HFF-Myc (cell line): ENCODE results near the gene VPS39.

Experiments
- DNase-seq: peaks from one replicate; pipeline ENCODE4 v3.0.0-alpha.2; 2011; ENCODE audit warnings: low read depth; ENCODE audit errors: extremely low read depth
- H3K4me3 ChIP-seq: replicated peaks from 2 replicates; pipeline ENCODE4 v1.5.1; 2011; ENCODE audit warnings: low read depth, mild to moderate bottlenecking, control low read depth, low read length
- CTCF ChIP-seq: IDR thresholded peaks from 2 replicates; pipeline ENCODE4 v1.5.1; 2012; ENCODE audit warnings: mild to moderate bottlenecking, low read depth, low read length, control low read depth; ENCODE audit errors: missing control alignments

The VPS39 gene

DNA sequence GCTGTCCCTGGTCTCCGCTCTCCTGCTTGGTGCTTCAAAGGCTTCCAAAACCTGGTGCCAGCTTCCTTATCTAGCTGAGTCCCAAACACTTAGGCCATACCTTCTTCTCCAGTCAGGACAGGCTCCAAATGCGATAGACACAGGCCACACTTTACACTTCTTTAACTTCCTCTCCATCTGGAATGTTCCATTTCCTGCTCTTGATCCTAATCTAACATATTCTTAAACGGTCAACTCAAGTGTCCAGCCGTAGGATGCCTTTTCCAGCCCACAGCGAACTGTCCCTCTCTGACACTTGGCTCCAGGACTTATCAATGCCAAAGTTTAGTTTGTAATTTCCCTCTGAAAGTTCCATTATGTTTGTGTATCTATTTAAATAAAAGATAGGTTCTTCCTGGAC lies 32.4 kb downstream of the VPS39 start:
- TF ChIP-seq CTCF, result no peak
- no peak for DNase-seq

GRCh38 chr15:42172475-42172874 lies 35.6 kb downstream of the VPS39 start:
- no peak for DNase-seq
- TF ChIP-seq CTCF, result no peak
- no peak overlapping the region for H3K4me3 ChIP-seq

More for the DNA sequence above, 32.4 kb downstream of the VPS39 start:
- H3K4me3 ChIP-seq, result no peak overlapping the region

DNA sequence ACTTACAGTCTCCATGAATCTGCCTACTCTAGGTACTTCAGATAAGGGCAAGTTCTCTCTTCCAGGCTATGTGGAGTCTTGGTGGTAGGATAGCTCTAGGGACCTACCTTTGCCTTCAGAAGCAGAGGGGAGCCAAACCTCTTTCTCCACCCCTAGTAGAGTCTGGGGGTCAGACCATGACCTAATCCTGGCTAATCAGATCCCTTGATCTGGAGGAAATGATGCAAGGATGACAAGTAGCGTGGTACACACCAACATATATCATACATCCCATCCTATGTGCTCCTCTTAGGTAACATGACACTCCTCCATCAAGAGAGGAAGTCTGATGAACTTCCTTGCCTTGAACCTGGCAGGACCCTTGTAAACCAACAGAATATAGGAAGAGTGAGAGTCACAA lies 36.3 kb downstream of the VPS39 start:
- no peak for TF ChIP-seq CTCF
- no peak for DNase-seq
- H3K4me3 ChIP-seq, result no peak overlapping the region

DNA sequence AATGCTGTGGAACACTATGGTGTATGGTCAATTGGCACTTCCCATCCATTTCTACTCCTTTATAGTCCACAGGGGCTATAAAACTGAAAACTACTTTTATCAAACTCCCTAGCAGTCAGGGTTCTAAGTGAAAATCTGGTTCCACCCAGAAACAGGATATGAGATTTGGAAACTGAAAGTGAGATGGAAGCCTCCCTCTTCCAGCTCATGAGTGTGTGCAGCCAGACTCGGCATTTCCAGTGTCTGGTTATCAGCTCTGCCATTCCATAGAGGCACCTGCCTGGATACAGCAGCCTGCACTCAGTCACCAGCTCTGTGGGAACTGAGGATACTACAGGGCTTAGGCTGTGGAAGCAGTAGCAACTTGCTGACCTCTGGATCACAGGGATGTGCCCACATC lies 37.0 kb downstream of the VPS39 start:
- no peak for DNase-seq
- no peak overlapping the region for H3K4me3 ChIP-seq
- no peak for TF ChIP-seq CTCF

DNA sequence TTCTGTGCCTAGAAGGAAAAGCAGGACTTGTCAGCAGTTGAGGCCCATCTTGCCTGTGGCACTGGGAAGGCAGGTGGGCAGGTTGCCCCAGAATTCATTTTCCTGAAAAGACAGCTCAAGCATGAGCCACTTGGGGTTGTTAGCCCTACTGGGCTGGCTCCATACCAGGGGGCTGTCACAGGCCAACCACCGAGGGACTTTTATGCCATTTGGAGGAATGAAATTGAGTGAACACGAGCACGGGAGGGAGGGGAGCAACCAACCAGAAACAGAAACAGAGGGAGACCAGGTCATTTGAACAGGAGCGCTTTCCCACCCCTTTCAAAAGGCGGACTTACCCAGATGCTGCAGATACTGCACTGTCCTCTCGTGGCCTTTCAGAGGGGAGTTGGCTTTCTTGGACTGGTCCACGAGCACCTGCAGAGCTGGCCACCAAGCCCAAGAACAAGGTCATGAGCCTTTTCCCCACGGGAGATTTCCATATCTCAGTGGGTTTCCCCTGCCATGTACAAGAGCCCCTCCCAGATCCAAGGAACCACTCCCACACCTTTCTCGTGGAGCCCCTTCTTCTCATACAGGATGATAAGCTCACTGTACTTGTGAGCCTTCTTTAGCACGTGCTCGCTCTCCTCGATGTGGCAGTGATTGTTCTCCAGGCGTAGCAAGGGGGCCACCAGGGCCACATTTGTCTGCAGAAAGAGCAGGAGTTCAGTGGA lies 41.7 kb downstream of the VPS39 start:
- TF ChIP-seq CTCF, result no peak
- no peak for DNase-seq
- H3K4me3 ChIP-seq, result no peak overlapping the region

- no peak for DNase-seq
- H3K4me3 ChIP-seq, result no peak overlapping the region
- TF ChIP-seq CTCF, result no peak
Observed at GRCh38 chr15:42165106-42165505, 43.0 kb downstream of the VPS39 start.
